Keratinocyte (primary cell): Measurements from ENCODE around the gene BRD2. TPM values are rescaled to one million over a fixed set of nuclear protein-coding genes. Genes with fewer than 3 reads are reported as not detected.

Experiments used
- DNase-seq: peaks from one replicate; pipeline ENCODE4 v3.0.0-alpha.2; 2011; ENCODE audit warnings: low read depth, missing footprints, low spot score
- FAIRE-seq: peaks from 2 replicates; lab custom pipeline; 2011; peaks lifted over from hg19 to GRCh38; lab: Jason Lieb, UNC
- H2AFZ ChIP-seq: 2 replicates; pipeline ENCODE4 v1.6.0; 2012; ENCODE audit warnings: low read length, control low read depth, inconsistent platforms; ENCODE audit not compliant: control insufficient read depth
- H3K27ac ChIP-seq: 2 replicates; pipeline ENCODE4 v1.5.1; 2011; ENCODE audit warnings: low read length; ENCODE audit not compliant: control insufficient read depth, insufficient read depth
- H3K27me3 ChIP-seq: 3 replicates; pipeline ENCODE4 v1.6.0; 2011; ENCODE audit warnings: low read length; ENCODE audit not compliant: control insufficient read depth, insufficient read depth; ENCODE audit errors: extremely low read depth
- H3K36me3 ChIP-seq, 2 experiments: 2 replicates in 1 of 2; 3 replicates in 1 of 2; pipeline ENCODE4 v1.5.1; 2011; ENCODE audit warnings: low read length in 2 of 2, mild to moderate bottlenecking in 1 of 2; ENCODE audit not compliant: control insufficient read depth in 2 of 2, insufficient read depth in 2 of 2; ENCODE audit errors: extremely low read depth in 1 of 2
- H3K4me1 ChIP-seq: 3 replicates; pipeline ENCODE4 v1.5.1; 2011; ENCODE audit warnings: low read length; ENCODE audit not compliant: control insufficient read depth, insufficient read depth; ENCODE audit errors: extremely low read depth
- H3K4me2 ChIP-seq: 3 replicates; pipeline ENCODE4 v1.6.0; 2011; ENCODE audit warnings: low read depth, low read length; ENCODE audit not compliant: control insufficient read depth, insufficient read depth; ENCODE audit errors: extremely low read depth
- H3K4me3 ChIP-seq, 3 experiments: fragments of 200-600 bp in 1 of 3; sonication (generic) in 1 of 3; 2 replicates in 2 of 3; 3 replicates in 1 of 3; pipeline ENCODE4 v1.5.1; 2011 to 2016; ENCODE audit warnings: low read length in 3 of 3, mild to moderate bottlenecking in 3 of 3, control low read depth in 2 of 3, inconsistent platforms in 1 of 3, low read depth in 1 of 3, mixed read lengths in 1 of 3, mixed run types in 1 of 3, moderate library complexity in 1 of 3; ENCODE audit not compliant: control insufficient read depth in 2 of 3, insufficient read depth in 2 of 3; ENCODE audit errors: extremely low read depth in 1 of 3
- H3K79me2 ChIP-seq: 2 replicates; pipeline ENCODE4 v1.6.0; 2012; ENCODE audit warnings: low read length; ENCODE audit not compliant: control insufficient read depth, insufficient read depth
- H3K9ac ChIP-seq: 3 replicates; pipeline ENCODE4 v1.6.0; 2011; ENCODE audit warnings: low read length; ENCODE audit not compliant: control insufficient read depth, insufficient read depth; ENCODE audit errors: extremely low read depth
- H3K9me1 ChIP-seq: 3 replicates; pipeline ENCODE4 v1.6.0; 2011; ENCODE audit warnings: low read length; ENCODE audit not compliant: control insufficient read depth, insufficient read depth; ENCODE audit errors: extremely low read depth
- H3K9me3 ChIP-seq: 2 replicates; pipeline ENCODE4 v1.5.1; 2012; ENCODE audit warnings: low read depth, low read length; ENCODE audit not compliant: control insufficient read depth
- H4K20me1 ChIP-seq: 3 replicates; pipeline ENCODE4 v1.6.0; 2011; ENCODE audit warnings: low read length; ENCODE audit not compliant: control insufficient read depth, insufficient read depth; ENCODE audit errors: extremely low read depth
- EZH2 ChIP-seq: IDR thresholded peaks from one replicate; pipeline ENCODE4 v1.6.1; 2012; ENCODE audit warnings: inconsistent platforms, mild to moderate bottlenecking, low read length, moderate library complexity
- dilution Hi-C: fragments of 300-500 bp; cut with MboI; formaldehyde crosslinking; loops from one replicate; pipeline ENCODE4 v1.7.0; 2020; ENCODE audit warnings: low sequenced_read_pairs; ENCODE audit not compliant: extremely low pct_ligation_motif_present
- polyA plus RNA-seq, 5 experiments: library from polyadenylated mRNA; depleted of rRNA in 3 of 5; stranded (reverse) in 3 of 5; stranded (forward) in 1 of 5; unstranded in 1 of 5; fragments of >200 nt; gene quantifications; 1 replicate in 1 of 5; 2 replicates in 3 of 5; 3 replicates in 1 of 5; pipeline versions ENCODE4 v1.2.1 to v1.2.3, GENCODE V29; 2011 to 2012; ENCODE audit warnings: missing spikeins in 2 of 5, low read depth in 1 of 5, low replicate concordance in 1 of 5
- TF ChIP-seq, protein P1 (sequence below), 3 experiments: IDR thresholded peaks in 1 of 3; conservative IDR thresholded peaks in 1 of 3; optimal IDR thresholded peaks in 1 of 3; 2 replicates in 2 of 3; 3 replicates in 1 of 3; pipeline versions ENCODE3 to v1.5.1; 2011; ENCODE audit warnings: low read length in 3 of 3, mild to moderate bottlenecking in 3 of 3, moderate library complexity in 2 of 3, control low read depth in 1 of 3, inconsistent platforms in 1 of 3; ENCODE audit not compliant: insufficient read depth in 2 of 3; ENCODE audit errors: extremely low read depth in 1 of 3

The BRD2 gene
- polyA plus RNA-seq, 1 donor (not counting 4 experiments of a cell fraction or from before 2014, with no cell fraction given): 121 TPM

DNA sequence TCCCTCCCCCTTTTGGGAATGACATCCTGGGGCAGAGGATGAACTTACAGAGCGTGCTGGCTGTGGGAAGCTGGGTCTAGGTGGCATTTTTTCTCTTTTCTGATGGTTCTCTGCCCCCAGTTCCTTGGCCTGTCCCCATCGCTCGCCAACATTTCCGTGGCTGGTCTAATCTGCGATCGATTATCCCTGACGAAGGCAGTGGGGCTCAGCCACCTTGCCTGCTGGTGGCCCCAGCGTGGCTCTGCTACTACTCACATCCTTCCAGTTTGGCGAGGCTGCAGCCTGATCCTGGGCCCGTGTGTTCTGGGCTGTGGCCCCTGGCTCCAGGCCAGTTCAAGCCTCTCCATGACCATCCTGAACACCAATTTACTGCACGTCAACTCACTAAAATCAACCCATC is 47.4 kb downstream of the BRD2 start:
- DNase-seq (no peak), FAIRE-seq (no peak)
- H3K4me2 ChIP-seq: no peak overlapping the region
- no peak overlapping the region for H3K4me3 ChIP-seq
- H3K4me1 ChIP-seq: no peaks in the 10 kb centered on the region
- no peak overlapping the region for H3K27ac ChIP-seq
- no peaks in the 10 kb centered on the region for H3K79me2 ChIP-seq
- dilution Hi-C loops: no loop called here
- H4K20me1 ChIP-seq: no peaks in the 10 kb centered on the region
- no peak for TF ChIP-seq EZH2
- TF ChIP-seq, protein P1, sequence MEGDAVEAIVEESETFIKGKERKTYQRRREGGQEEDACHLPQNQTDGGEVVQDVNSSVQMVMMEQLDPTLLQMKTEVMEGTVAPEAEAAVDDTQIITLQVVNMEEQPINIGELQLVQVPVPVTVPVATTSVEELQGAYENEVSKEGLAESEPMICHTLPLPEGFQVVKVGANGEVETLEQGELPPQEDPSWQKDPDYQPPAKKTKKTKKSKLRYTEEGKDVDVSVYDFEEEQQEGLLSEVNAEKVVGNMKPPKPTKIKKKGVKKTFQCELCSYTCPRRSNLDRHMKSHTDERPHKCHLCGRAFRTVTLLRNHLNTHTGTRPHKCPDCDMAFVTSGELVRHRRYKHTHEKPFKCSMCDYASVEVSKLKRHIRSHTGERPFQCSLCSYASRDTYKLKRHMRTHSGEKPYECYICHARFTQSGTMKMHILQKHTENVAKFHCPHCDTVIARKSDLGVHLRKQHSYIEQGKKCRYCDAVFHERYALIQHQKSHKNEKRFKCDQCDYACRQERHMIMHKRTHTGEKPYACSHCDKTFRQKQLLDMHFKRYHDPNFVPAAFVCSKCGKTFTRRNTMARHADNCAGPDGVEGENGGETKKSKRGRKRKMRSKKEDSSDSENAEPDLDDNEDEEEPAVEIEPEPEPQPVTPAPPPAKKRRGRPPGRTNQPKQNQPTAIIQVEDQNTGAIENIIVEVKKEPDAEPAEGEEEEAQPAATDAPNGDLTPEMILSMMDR (optimal IDR thresholded peaks at IDR 0.05 in 1 of 3, IDR thresholded peaks at IDR 0.05 in 1 of 3, conservative IDR thresholded peaks at IDR 0.05 in 1 of 3; ENCODE audit: extremely low read depth in 1 of 3, insufficient read depth in 2 of 3, low read length in 3 of 3): no peak
- no peaks in the 10 kb centered on the region for H3K9me3 ChIP-seq
- no peak overlapping the region for H2AFZ ChIP-seq
- H3K27me3 ChIP-seq: peaks cover 24% of the 10 kb centered on the region
- H3K9me1 ChIP-seq: no peaks in the 10 kb centered on the region
- H3K9ac ChIP-seq: no peak overlapping the region
- no peaks in the 10 kb centered on the region for H3K36me3 ChIP-seq

GRCh38 chr6:33017018-33017417 is 48.6 kb downstream of the BRD2 start:
- no peaks in the 10 kb centered on the region for H3K9me1 ChIP-seq
- no peak overlapping the region for H3K27ac ChIP-seq
- H4K20me1 ChIP-seq: no peaks in the 10 kb centered on the region
- no peak overlapping the region for H3K4me3 ChIP-seq
- no peak overlapping the region for H2AFZ ChIP-seq
- dilution Hi-C loops: no loop called here
- no peak overlapping the region for H3K9ac ChIP-seq
- no peak for FAIRE-seq
- peaks cover 24% of the 10 kb centered on the region for H3K27me3 ChIP-seq
- TF ChIP-seq, protein P1 (optimal IDR thresholded peaks at IDR 0.05 in 1 of 3, IDR thresholded peaks at IDR 0.05 in 1 of 3, conservative IDR thresholded peaks at IDR 0.05 in 1 of 3; ENCODE audit: extremely low read depth in 1 of 3, insufficient read depth in 2 of 3, low read length in 3 of 3): no peak
- TF ChIP-seq EZH2: no peak
- no peaks in the 10 kb centered on the region for H3K79me2 ChIP-seq
- H3K4me1 ChIP-seq: no peaks in the 10 kb centered on the region
- H3K9me3 ChIP-seq: no peaks in the 10 kb centered on the region
- no peaks in the 10 kb centered on the region for H3K36me3 ChIP-seq
- DNase-seq: no peak
- no peak overlapping the region for H3K4me2 ChIP-seq
